Upper lobe of left lung (tissue), 6 donors: ENCODE measurements around the gene NACC2. TPM values are rescaled to one million over a fixed set of nuclear protein-coding genes. Genes with fewer than 3 reads are reported as not detected.

Source experiments
- ATAC-seq, 2 donors: fragments of 200-7000 bp; cut with Tn5 transposase; one replicate each; pipeline ENCODE4 v1.9.1; 2022; ENCODE audit warnings: mild to moderate bottlenecking in 2 of 2, moderate library complexity in 2 of 2; ENCODE audit not compliant: low FRiP score in 2 of 2
- DNase-seq, 2 donors: peaks; one replicate each; pipeline ENCODE4 v3.0.0-alpha.2; 2019 to 2020
- H3K27ac ChIP-seq, 4 donors: fragments of 200-600 bp; sonication (generic); one replicate each; pipeline ENCODE4 v1.5.1; 2016 to 2019
- H3K27me3 ChIP-seq, 4 donors: fragments of 200-600 bp; sonication (generic); one replicate each; pipeline ENCODE4 v1.5.1; 2017 to 2019
- H3K36me3 ChIP-seq, 4 donors: fragments of 200-600 bp; sonication (generic); one replicate each; pipeline ENCODE4 v1.5.1; 2016 to 2019
- H3K4me1 ChIP-seq, 4 donors: fragments of 200-600 bp; sonication (generic); one replicate each; pipeline ENCODE4 v1.5.1; 2018 to 2019
- H3K4me3 ChIP-seq, 4 donors: fragments of 200-600 bp; sonication (generic); one replicate each; pipeline ENCODE4 v1.5.1; 2017 to 2019; ENCODE audit warnings: mild to moderate bottlenecking in 2 of 4, moderate library complexity in 1 of 4
- H3K9me3 ChIP-seq, 4 donors: fragments of 200-600 bp; sonication (generic); one replicate each; pipeline ENCODE4 v1.5.1; 2018 to 2019
- EP300 ChIP-seq, 4 donors: sonication (generic); formaldehyde crosslinking; IDR thresholded peaks; one replicate each; pipeline ENCODE4 v1.5.1; 2017; ENCODE audit warnings: antibody characterized with exemption in 4 of 4, control low read depth in 2 of 4
- POLR2A ChIP-seq, 4 donors: fragments of 450-650 bp; IDR thresholded peaks; one replicate each; pipeline ENCODE4 v1.5.1; 2016 to 2017; ENCODE audit warnings: antibody characterized with exemption in 4 of 4, mild to moderate bottlenecking in 2 of 4
- POLR2AphosphoS5 ChIP-seq, 2 donors: sonication (generic); formaldehyde crosslinking; IDR thresholded peaks; one replicate each; pipeline ENCODE4 v1.5.1; 2017; ENCODE audit warnings: antibody characterized with exemption in 2 of 2
- WGBS, 2 donors: methylation state at CpG; one replicate each; pipeline ENCODE4 v1.1.5; 2017 to 2018; 5-methylcytosine and 5-hydroxymethylcytosine counted together
- total RNA-seq, 6 donors: library from RNA; depleted of rRNA in 4 of 6; stranded (reverse); fragments of >200 nt in 4 of 6; gene quantifications; one replicate each; pipeline versions ENCODE4 v1.1.0 to v1.2.1, GENCODE V29; 2016 to 2021
- TF ChIP-seq, protein P1 (sequence below), 6 experiments: fragments of 450-650 bp in 4 of 6; fragments of 200-600 bp in 2 of 6; sonication (generic) in 2 of 6; IDR thresholded peaks; one replicate each; pipeline ENCODE4 v1.5.1; 2016 to 2019; ENCODE audit warnings: antibody characterized with exemption in 6 of 6
- donor health status: DM: no; HTN: no; CAD: no; lungs with moderate emphysema.
- donor health status: DM: no; HTN: yes; CAD: no; lungs with severe emphysema.

Gene NACC2
- total RNA-seq, 6 donors from 2014 or later, result 16.8 to 38.4 (median 31.3) TPM

DNA sequence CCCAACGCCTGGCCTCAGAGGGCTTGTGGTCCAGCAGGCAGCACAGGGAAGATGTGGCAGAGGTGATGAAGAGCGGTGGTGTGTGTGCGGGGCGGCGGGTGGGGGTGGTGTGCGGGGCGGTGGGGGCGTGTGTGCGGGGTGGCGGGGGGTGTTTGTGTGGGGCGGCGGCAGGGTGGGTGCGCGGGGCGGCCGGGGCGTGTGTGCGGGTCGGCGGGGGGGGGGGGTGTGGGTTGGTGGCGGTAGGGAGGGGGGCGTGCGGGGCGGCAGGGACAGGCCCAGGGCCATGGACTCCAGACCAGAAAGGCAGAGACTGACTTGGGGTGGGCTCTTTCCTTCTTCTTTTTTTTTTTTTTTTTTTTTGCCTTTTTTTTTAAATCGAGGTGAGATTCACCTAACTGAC lies 4.5 kb upstream of the NACC2 start:
- peaks cover 10 to 28% (median 16%) of the 10 kb centered on the region in 4 donors for H3K4me1 ChIP-seq
- H3K9me3 ChIP-seq, result no peaks in the 10 kb centered on the region
- ATAC-seq, result no peak
- H3K4me3 ChIP-seq, result no peak overlapping the region
- TF ChIP-seq EP300 (IDR thresholded peaks at IDR 0.05) (no peak), POLR2AphosphoS5 (IDR thresholded peaks at IDR 0.05) (no peak), POLR2A (IDR thresholded peaks at IDR 0.05) (no peak)
- TF ChIP-seq, protein P1, sequence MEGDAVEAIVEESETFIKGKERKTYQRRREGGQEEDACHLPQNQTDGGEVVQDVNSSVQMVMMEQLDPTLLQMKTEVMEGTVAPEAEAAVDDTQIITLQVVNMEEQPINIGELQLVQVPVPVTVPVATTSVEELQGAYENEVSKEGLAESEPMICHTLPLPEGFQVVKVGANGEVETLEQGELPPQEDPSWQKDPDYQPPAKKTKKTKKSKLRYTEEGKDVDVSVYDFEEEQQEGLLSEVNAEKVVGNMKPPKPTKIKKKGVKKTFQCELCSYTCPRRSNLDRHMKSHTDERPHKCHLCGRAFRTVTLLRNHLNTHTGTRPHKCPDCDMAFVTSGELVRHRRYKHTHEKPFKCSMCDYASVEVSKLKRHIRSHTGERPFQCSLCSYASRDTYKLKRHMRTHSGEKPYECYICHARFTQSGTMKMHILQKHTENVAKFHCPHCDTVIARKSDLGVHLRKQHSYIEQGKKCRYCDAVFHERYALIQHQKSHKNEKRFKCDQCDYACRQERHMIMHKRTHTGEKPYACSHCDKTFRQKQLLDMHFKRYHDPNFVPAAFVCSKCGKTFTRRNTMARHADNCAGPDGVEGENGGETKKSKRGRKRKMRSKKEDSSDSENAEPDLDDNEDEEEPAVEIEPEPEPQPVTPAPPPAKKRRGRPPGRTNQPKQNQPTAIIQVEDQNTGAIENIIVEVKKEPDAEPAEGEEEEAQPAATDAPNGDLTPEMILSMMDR (IDR thresholded peaks at IDR 0.05), result no peak
- H3K27me3 ChIP-seq, result no peaks in the 10 kb centered on the region
- DNase-seq, result peak in 1 of 2 donors; percentile 39
- H3K36me3 ChIP-seq, result no peaks in the 10 kb centered on the region
- no peak overlapping the region for H3K27ac ChIP-seq
- 62 to 83% methylated on average over 8 to 10 of the region's 25 CpGs for WGBS, 2 donors

DNA sequence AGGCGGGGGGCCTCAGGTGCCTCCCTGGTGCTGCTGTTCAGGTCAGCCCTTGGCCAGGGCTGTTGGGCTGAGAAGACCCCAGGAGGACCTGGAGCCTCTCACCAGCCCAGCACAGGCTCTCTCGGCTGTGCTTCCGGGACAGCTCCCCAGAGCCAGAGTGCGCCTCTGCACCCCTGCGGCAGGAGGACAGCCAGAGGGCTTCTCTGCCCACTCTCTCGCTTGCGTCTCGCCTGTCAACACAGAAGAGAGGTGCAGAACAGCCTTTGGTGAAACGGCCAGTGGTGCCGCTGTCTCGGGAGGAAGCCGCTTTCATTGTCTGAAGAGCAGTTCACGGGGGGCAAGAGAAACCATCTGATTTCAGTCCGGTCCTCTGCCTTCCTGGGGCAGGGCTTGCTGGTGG lies 3.8 kb upstream of the NACC2 start:
- no peaks in the 10 kb centered on the region for H3K9me3 ChIP-seq
- no peak for ATAC-seq
- no peaks in the 10 kb centered on the region for H3K36me3 ChIP-seq
- H3K27ac ChIP-seq, result no peak overlapping the region
- no peak overlapping the region for H3K4me3 ChIP-seq
- DNase-seq, result peak in 1 of 2 donors; percentile 62
- no peak for TF ChIP-seq POLR2AphosphoS5 (IDR thresholded peaks at IDR 0.05)
- no peak for TF ChIP-seq POLR2A (IDR thresholded peaks at IDR 0.05)
- no peak for TF ChIP-seq EP300 (IDR thresholded peaks at IDR 0.05)
- TF ChIP-seq, protein P1 (IDR thresholded peaks at IDR 0.05), result no peak
- no peaks in the 10 kb centered on the region for H3K27me3 ChIP-seq
- 42% methylated on average over 14 of the region's 14 CpGs; no CpG with 5 or more reads in 1 of the 2 donors for WGBS, 2 donors
- H3K4me1 ChIP-seq, result peaks cover 11 to 35% (median 18%) of the 10 kb centered on the region in 4 donors

DNA sequence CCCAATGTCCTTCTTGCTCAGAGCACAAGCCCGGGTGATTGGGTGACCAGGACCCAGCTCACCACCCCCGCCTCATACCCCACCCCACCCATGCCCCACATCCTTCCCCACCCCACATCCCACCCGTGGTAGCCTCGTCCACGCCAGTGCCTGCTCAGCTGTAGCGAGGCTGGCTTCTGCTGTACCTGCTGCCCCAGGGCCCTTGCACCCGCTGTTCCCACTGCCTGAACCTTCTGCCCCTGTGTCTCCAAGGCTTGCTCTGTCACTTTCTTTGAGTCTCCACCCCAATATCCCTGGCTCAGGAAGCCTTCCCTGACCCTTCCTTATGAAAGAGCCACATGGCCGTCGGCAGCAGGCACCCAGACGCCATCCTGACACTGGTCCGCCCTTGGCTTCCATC lies 3.1 kb upstream of the NACC2 start:
- Histone ChIP-seq H3K9me3 (no peaks in the 10 kb centered on the region), H3K36me3 (no peaks in the 10 kb centered on the region), H3K27me3 (no peaks in the 10 kb centered on the region), H3K27ac (no peak overlapping the region), H3K4me3 (no peak overlapping the region), H3K4me1 (peaks cover 17 to 41% (median 24%) of the 10 kb centered on the region in 4 donors)
- DNase-seq (no peak), ATAC-seq (no peak)
- 82 to 92% methylated on average over 6 to 10 of the region's 11 CpGs for WGBS, 2 donors
- TF ChIP-seq, protein P1 (IDR thresholded peaks at IDR 0.05), result no peak

DNA sequence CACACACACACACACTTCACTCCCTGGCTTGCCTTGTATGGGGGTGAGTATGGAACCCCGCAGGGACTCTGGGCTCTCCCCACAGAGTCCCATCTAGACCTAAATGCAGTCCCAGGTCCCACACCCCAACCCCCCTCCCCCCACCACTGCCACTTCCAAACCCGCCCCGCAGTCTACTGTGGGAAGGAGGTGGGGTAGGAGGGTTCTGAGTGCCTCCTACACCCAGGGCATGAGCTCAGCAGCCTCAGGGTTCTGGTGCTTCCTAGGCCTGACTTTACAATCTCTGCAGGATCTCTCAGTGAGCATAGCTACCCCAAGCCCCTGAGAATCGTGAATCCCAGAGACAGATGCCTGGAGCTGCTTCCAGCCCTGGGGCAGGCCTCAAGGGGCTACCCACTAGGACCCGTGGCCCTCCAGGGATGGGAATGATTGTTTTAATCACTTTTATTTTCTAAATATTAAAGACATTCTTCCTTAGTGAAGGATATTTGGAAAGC lies 1.5 kb upstream of the NACC2 start:
- WGBS, 2 donors, result 89 to 92% methylated on average over 4 to 5 of the region's 5 CpGs
- peaks cover 0 to 9% (median 0%) of the 10 kb centered on the region in 4 donors for H3K36me3 ChIP-seq
- H3K4me1 ChIP-seq, result peaks cover 32 to 58% (median 40%) of the 10 kb centered on the region in 4 donors
- no peaks in the 10 kb centered on the region for H3K27me3 ChIP-seq
- H3K9me3 ChIP-seq, result no peaks in the 10 kb centered on the region
- no peak for DNase-seq
- TF ChIP-seq, protein P1 (IDR thresholded peaks at IDR 0.05), result no peak
- no peak for TF ChIP-seq EP300 (IDR thresholded peaks at IDR 0.05)
- no peak for TF ChIP-seq POLR2A (IDR thresholded peaks at IDR 0.05)
- no peak for TF ChIP-seq POLR2AphosphoS5 (IDR thresholded peaks at IDR 0.05)
- peak overlapping the region in 3 of 4 donors; percentile 24 to 96 (median 95) for H3K27ac ChIP-seq
- ATAC-seq, result no peak
- H3K4me3 ChIP-seq, result no peak overlapping the region
